IMR-90 (cell line): Measurements from ENCODE around the gene CNDP1. TPM values are rescaled to one million over a fixed set of nuclear protein-coding genes. Genes with fewer than 3 reads are reported as not detected.

Experiments used
- ATAC-seq: fragments of 200-7000 bp; cut with Tn5 transposase; 2 replicates; pipeline ENCODE4 v1.9.1; 2020; ENCODE audit warnings: low read depth, mild to moderate bottlenecking, moderate library complexity
- BruUV-seq: library from RNA; stranded (reverse); fragments of 400-500 nt; replicated peaks from 2 replicates; lab custom pipeline; 2021; lab: Mats Ljungman, UMichigan
- CTCF ChIA-PET: fragments of 300-600 bp; formaldehyde crosslinking; extraction: SDS; loops from one replicate; lab custom pipeline; 2021; ENCODE audit warnings: antibody characterized with exemption; lab: Yijun Ruan, JAX
- POLR2A ChIA-PET: fragments of 300-600 bp; sonication (Branson Sonifier 250); formaldehyde crosslinking; loops from one replicate; lab custom pipeline; 2022; ENCODE audit warnings: antibody characterized with exemption; ENCODE audit not compliant: unreplicated experiment; lab: Charles Lee
- DNase-seq: peaks from one replicate; pipeline ENCODE4 v3.0.0; 2013
- H2AFZ ChIP-seq: replicated peaks from 2 replicates; pipeline ENCODE3; 2013; ENCODE audit warnings: low read length, mild to moderate bottlenecking; ENCODE audit not compliant: poor library complexity
- H2AK5ac ChIP-seq: 2 replicates; pipeline ENCODE4 v1.6.1; 2013; ENCODE audit warnings: low read depth, low read length, inconsistent platforms
- H2AK9ac ChIP-seq: replicated peaks from 2 replicates; pipeline ENCODE3; 2013; ENCODE audit warnings: mild to moderate bottlenecking, low read depth, low read length, moderate library complexity; ENCODE audit not compliant: poor library complexity
- H2BK120ac ChIP-seq: 2 replicates; pipeline ENCODE4 v1.6.1; 2013; ENCODE audit warnings: low read depth, low read length, inconsistent platforms
- H2BK15ac ChIP-seq: 3 replicates; pipeline ENCODE4 v1.6.1; 2013; ENCODE audit warnings: low read depth, low read length, inconsistent platforms
- H2BK20ac ChIP-seq: 2 replicates; pipeline ENCODE4 v1.6.1; 2013; ENCODE audit warnings: low read depth, mild to moderate bottlenecking, inconsistent platforms, low read length, moderate library complexity
- H2BK5ac ChIP-seq: 2 replicates; pipeline ENCODE4 v1.6.1; 2013; ENCODE audit warnings: mild to moderate bottlenecking, low read depth, low read length, inconsistent platforms; ENCODE audit not compliant: poor library complexity, severe bottlenecking
- H3K14ac ChIP-seq: replicated peaks from 2 replicates; pipeline ENCODE4 v1.6.1; 2013; ENCODE audit warnings: low read depth, low read length, inconsistent platforms
- H3K18ac ChIP-seq: 2 replicates; pipeline ENCODE4 v1.6.1; 2013; ENCODE audit warnings: low read depth, low read length, control low read depth
- H3K23ac ChIP-seq: 2 replicates; pipeline ENCODE4 v1.6.1; 2013; ENCODE audit warnings: low read depth, low read length, inconsistent platforms
- H3K27ac ChIP-seq: 2 replicates; pipeline ENCODE4 v1.5.1; 2013; ENCODE audit warnings: mild to moderate bottlenecking, control low read depth, low read length; ENCODE audit not compliant: insufficient read depth
- H3K27me3 ChIP-seq: 2 replicates; pipeline ENCODE4 v1.6.1; 2013; ENCODE audit warnings: low read length; ENCODE audit not compliant: control insufficient read depth, insufficient read depth
- H3K36me3 ChIP-seq: 2 replicates; pipeline ENCODE4 v1.6.1; 2013; ENCODE audit warnings: low read length, mixed read lengths; ENCODE audit not compliant: control insufficient read depth, insufficient read depth
- H3K4ac ChIP-seq: 2 replicates; pipeline ENCODE4 v1.6.1; 2013; ENCODE audit warnings: low read depth, low read length, inconsistent platforms
- H3K4me1 ChIP-seq: 2 replicates; pipeline ENCODE4 v1.6.1; 2013; ENCODE audit warnings: low read length, mixed read lengths; ENCODE audit not compliant: control insufficient read depth, insufficient read depth
- H3K4me2 ChIP-seq: 2 replicates; pipeline ENCODE4 v1.6.1; 2013; ENCODE audit warnings: low read depth, mild to moderate bottlenecking, control low read depth, low read length, moderate library complexity
- H3K4me3 ChIP-seq: 2 replicates; pipeline ENCODE4 v1.5.1; 2013; ENCODE audit warnings: low read depth, mild to moderate bottlenecking, control low read depth, low read length, moderate library complexity; ENCODE audit not compliant: insufficient read depth
- H3K56ac ChIP-seq: 2 replicates; pipeline ENCODE4 v1.6.1; 2013; ENCODE audit warnings: low read length, inconsistent platforms; ENCODE audit not compliant: insufficient read depth; ENCODE audit errors: extremely low read depth
- H3K79me1 ChIP-seq, 2 experiments: 2 replicates each; pipeline ENCODE4 v1.6.1; 2013; ENCODE audit warnings: low read length in 2 of 2, inconsistent platforms in 1 of 2, low read depth in 1 of 2
- H3K9ac ChIP-seq: 2 replicates; pipeline ENCODE4 v1.6.1; 2013; ENCODE audit warnings: low read depth, low read length, control low read depth
- H3K9me1 ChIP-seq: 2 replicates; pipeline ENCODE4 v1.6.1; 2013; ENCODE audit warnings: low read length, inconsistent platforms; ENCODE audit not compliant: insufficient read depth
- H3K9me3 ChIP-seq: 2 replicates; pipeline ENCODE4 v1.6.1; 2013; ENCODE audit warnings: low read length; ENCODE audit not compliant: control insufficient read depth, insufficient read depth
- H4K20me1 ChIP-seq: 2 replicates; pipeline ENCODE4 v1.6.1; 2013; ENCODE audit warnings: low read length, inconsistent platforms; ENCODE audit not compliant: insufficient read depth
- H4K5ac ChIP-seq: 2 replicates; pipeline ENCODE4 v1.6.1; 2013; ENCODE audit warnings: mild to moderate bottlenecking, low read depth, low read length, control low read depth
- H4K8ac ChIP-seq, 2 experiments: 2 replicates each; pipeline ENCODE4 v1.6.1; 2013; ENCODE audit warnings: low read depth in 2 of 2, low read length in 2 of 2, control low read depth in 1 of 2, inconsistent platforms in 1 of 2
- H4K91ac ChIP-seq: 2 replicates; pipeline ENCODE4 v1.6.1; 2013; ENCODE audit warnings: low read depth, low read length, inconsistent platforms; ENCODE audit not compliant: insufficient read depth
- BHLHE40 ChIP-seq: fragments of 150-350 bp; IDR thresholded peaks from 2 replicates; pipeline ENCODE4 v1.6.1; 2016; ENCODE audit warnings: mild to moderate bottlenecking, low read depth, low read length
- CEBPB ChIP-seq: IDR thresholded peaks from 2 replicates; pipeline ENCODE4 v1.6.1; 2012; ENCODE audit warnings: low read depth, low read length, improper control_type of control experiment
- CHD1 ChIP-seq: IDR thresholded peaks from 2 replicates; pipeline ENCODE4 v1.6.1; 2012; ENCODE audit warnings: low read depth, low read length, improper control_type of control experiment
- CTCF ChIP-seq: conservative IDR thresholded peaks from 2 replicates; pipeline ENCODE4 v1.5.1; 2012; ENCODE audit warnings: mild to moderate bottlenecking, low read depth, low read length, improper control_type of control experiment
- ELK1 ChIP-seq: fragments of 150-350 bp; IDR thresholded peaks from 2 replicates; pipeline ENCODE4 v1.6.1; 2016; ENCODE audit warnings: low read depth, mild to moderate bottlenecking, low read length, moderate library complexity, borderline replicate concordance
- FOS ChIP-seq: fragments of 150-350 bp; IDR thresholded peaks from 2 replicates; pipeline ENCODE4 v1.6.1; 2016; ENCODE audit warnings: low read depth, low read length
- MAFK ChIP-seq: IDR thresholded peaks from 2 replicates; pipeline ENCODE4 v1.6.1; 2012; ENCODE audit warnings: low read depth, low read length, improper control_type of control experiment
- MAZ ChIP-seq: IDR thresholded peaks from 2 replicates; pipeline ENCODE4 v1.6.1; 2012; ENCODE audit warnings: low read depth, mild to moderate bottlenecking, low read length, improper control_type of control experiment, moderate library complexity, borderline replicate concordance
- MXI1 ChIP-seq: IDR thresholded peaks from 2 replicates; pipeline ENCODE4 v1.6.1; 2012; ENCODE audit warnings: low read depth, mild to moderate bottlenecking, low read length, moderate library complexity, borderline replicate concordance
- NFE2L2 ChIP-seq: fragments of 150-350 bp; IDR thresholded peaks from 2 replicates; pipeline ENCODE4 v1.6.1; 2016; ENCODE audit warnings: low read depth, mild to moderate bottlenecking, low read length
- POLR2A ChIP-seq: IDR thresholded peaks from 2 replicates; pipeline ENCODE4 v1.6.1; 2012; ENCODE audit warnings: mild to moderate bottlenecking, low read depth, low read length
- RAD21 ChIP-seq: IDR thresholded peaks from 2 replicates; pipeline ENCODE4 v1.6.1; 2012; ENCODE audit warnings: low read length, improper control_type of control experiment
- RCOR1 ChIP-seq: IDR thresholded peaks from 2 replicates; pipeline ENCODE4 v1.6.1; 2012; ENCODE audit warnings: mild to moderate bottlenecking, low read length, improper control_type of control experiment; ENCODE audit not compliant: insufficient replicate concordance
- RFX5 ChIP-seq: IDR thresholded peaks from 2 replicates; pipeline ENCODE4 v1.8.0; 2012; ENCODE audit warnings: low read depth, mild to moderate bottlenecking, low read length, moderate library complexity
- SMC3 ChIP-seq: fragments of 150-350 bp; IDR thresholded peaks from 2 replicates; pipeline ENCODE4 v1.6.1; 2016; ENCODE audit warnings: low read depth, mild to moderate bottlenecking, antibody characterized with exemption, low read length, moderate library complexity
- WGBS, 2 experiments: methylation state at CpG; one replicate each; pipeline versions ENCODE4 v1.1.5 to v1.1.7; 2013; ENCODE audit warnings: missing lambda C conversion rate in 2 of 2; ENCODE audit not compliant: insufficient read length in 1 of 2; ENCODE audit errors: extremely low coverage in 2 of 2; 5-methylcytosine and 5-hydroxymethylcytosine counted together
- dilution Hi-C: fragments of 300-500 bp; cut with HindIII; formaldehyde crosslinking; loops from one replicate; pipeline ENCODE4 v1.14.3; 2018; ENCODE audit warnings: low sequenced_read_pairs; ENCODE audit not compliant: unreplicated experiment
- in situ Hi-C: fragments of 300-500 bp; cut with MboI; formaldehyde crosslinking; loops from 3 replicates; pipeline ENCODE4 v1.14.3; 2019; ENCODE audit warnings: low sequenced_read_pairs, inconsistent platforms, mixed read lengths
- intact Hi-C: fragments of 100-400 bp; cut with micrococcal nuclease; formaldehyde crosslinking; loops from 2 replicates; pipeline ENCODE4 v1.10.0; 2022
- polyA plus RNA-seq, 3 experiments: library from polyadenylated mRNA; depleted of rRNA; stranded (reverse); fragments of >200 nt; gene quantifications; 2 replicates each; pipeline ENCODE4 v1.2.3, GENCODE V29; 2012; ENCODE audit warnings: low replicate concordance in 1 of 3
- total RNA-seq: library from RNA; depleted of rRNA; stranded (reverse); fragments of >200 nt; gene quantifications from 2 replicates; pipeline ENCODE4 v1.2.3, GENCODE V29; 2012

CNDP1 gene
- total and polyA plus RNA-seq, 2 of the 4 experiments (the other 2 are of a cell fraction) = not detected

GRCh38 chr18:74551936-74552555 is 17.7 kb downstream of the CNDP1 start:
- no peak overlapping the region for H2BK20ac ChIP-seq
- H3K18ac ChIP-seq = no peak overlapping the region
- H3K9me1 ChIP-seq = no peaks in the 10 kb centered on the region
- H2AK9ac ChIP-seq = no peak overlapping the region
- no peak overlapping the region for H3K9ac ChIP-seq
- no CpG with 5 or more reads among the region's 5 CpGs for WGBS, 2 experiments
- no peaks in the 10 kb centered on the region for H3K4me1 ChIP-seq
- no peaks in the 10 kb centered on the region for H4K20me1 ChIP-seq
- H4K8ac ChIP-seq = no peak overlapping the region
- no peak overlapping the region for H2BK15ac ChIP-seq
- ChIA-PET POLR2A (interaction anchor here (0.6 kb wide), 2 partner anchors 35 to 56 kb away, joined by 5 to 10 read pairs; partner anchors contain the start of gene CNDP2), CTCF (interaction anchor here (0.6 to 1.5 kb wide), 17 partner anchors 9 to 429 kb away, joined by 3 to 28 read pairs (median 4); no protein-coding TSS in a partner anchor)
- no peak overlapping the region for H3K56ac ChIP-seq
- H3K4me3 ChIP-seq = no peak overlapping the region
- H3K4me2 ChIP-seq = no peak overlapping the region
- no peak overlapping the region for H2AK5ac ChIP-seq
- H2BK5ac ChIP-seq = no peak overlapping the region
- ATAC-seq (peak; percentile 100), DNase-seq (peak; percentile 78)
- no peak overlapping the region for H4K5ac ChIP-seq
- no TSS peak for BruUV-seq
- no peak overlapping the region for H3K27ac ChIP-seq
- no peak overlapping the region for H3K23ac ChIP-seq
- no peak overlapping the region for H3K14ac ChIP-seq
- peak overlapping the region; percentile 18 for H2AFZ ChIP-seq
- intact Hi-C loops = loop anchor here (1.0 to 5.0 kb wide), 4 partner anchors 55 to 1850 kb away; partner anchors contain the start of gene CNDP2
- peaks cover 5% of the 10 kb centered on the region for H3K9me3 ChIP-seq
- dilution Hi-C loops = no loop called here
- H2BK120ac ChIP-seq = no peak overlapping the region
- H3K4ac ChIP-seq = no peak overlapping the region
- in situ Hi-C loops = loop anchor here (5.0 to 25.0 kb wide), 2 partner anchors 200 to 340 kb away; no protein-coding TSS in a partner anchor
- H3K27me3 ChIP-seq = peaks cover 18% of the 10 kb centered on the region
- no peaks in the 10 kb centered on the region for H3K36me3 ChIP-seq
- no peak overlapping the region for H4K91ac ChIP-seq
- no peaks in the 10 kb centered on the region for H3K79me1 ChIP-seq
- TF ChIP-seq CHD1 (no peak), SMC3 (peak; percentile 63), RAD21 (peak; percentile 87), FOS (no peak), POLR2A (no peak), MAZ (no peak), BHLHE40 (no peak), CTCF (peak; percentile 88), CEBPB (no peak), RCOR1 (no peak), MXI1 (no peak), MAFK (no peak), NFE2L2 (no peak), ELK1 (no peak), RFX5 (no peak)
